ENCODE data around the gene FANCI. TPM values are rescaled to one million over a fixed set of nuclear protein-coding genes. Genes with fewer than 3 reads are reported as not detected.
A peak's percentile ranks its signal among the peaks of the same experiment; 100 is the strongest.

The FANCI gene
- total RNA-seq, 1 experiment from 2014 or later = 112 TPM

- H3K9ac ChIP-seq (ENCODE audit: low read length) = peak overlapping the region; percentile 91
- H3K36me3 ChIP-seq (ENCODE audit: control insufficient read depth in 1 of 2, insufficient read depth in 2 of 2, low read length in 2 of 2) = peaks cover 36 to 50% of the 10 kb centered on the region in 2 experiments; a peak in 3 of 4 replicates
- ChIA-PET POLR2A (interaction anchor here (0.6 to 1.5 kb wide), 2 partner anchors 30 to 1195 kb away, joined by 3 to 4 read pairs; no protein-coding TSS in a partner anchor), RAD21 (ENCODE audit: low non-redundant PET in 1 of 2, low total read pairs in 2 of 2, uncharacterized antibody in 2 of 2, unreplicated experiment in 2 of 2) (interaction anchor here in 1 of 2 experiments (0.6 kb wide), 1 partner anchor 66 kb away, joined by 3 read pairs; no protein-coding TSS in a partner anchor), CTCF (interaction anchor here (0.9 kb wide), 1 partner anchor 26 kb away, joined by 3 read pairs; no protein-coding TSS in a partner anchor)
- H3K9me2 ChIP-seq (ENCODE audit: insufficient read depth) = no peaks in the 10 kb centered on the region
- no peak overlapping the region for H2AFZ ChIP-seq (ENCODE audit: low read depth, low read length, poor library complexity, severe bottlenecking)
- no peaks in the 10 kb centered on the region for H3K27me3 ChIP-seq (ENCODE audit: insufficient read depth, low read length)
- peak overlapping the region; percentile 92 to 94 for H3K4me3 ChIP-seq (replicated peaks in 1 of 2; ENCODE audit: low read depth in 1 of 2, low read length in 2 of 2)
- TF ChIP-seq SRF (IDR thresholded peaks at IDR 0.05; ENCODE audit: low read depth) (no peak), RAD21 (IDR thresholded peaks at IDR 0.05; ENCODE audit: low read depth) (no peak), SP1 (IDR thresholded peaks at IDR 0.05; ENCODE audit: low read depth) (no peak), SIN3A (IDR thresholded peaks at IDR 0.05; ENCODE audit: low read depth) (no peak), CBX3 (IDR thresholded peaks at IDR 0.05; ENCODE audit: low read depth) (no peak), ELF1 (IDR thresholded peaks at IDR 0.05; ENCODE audit: borderline replicate concordance, low read depth) (no peak), EZH2phosphoT487 (IDR thresholded peaks at IDR 0.05; ENCODE audit: borderline replicate concordance) (no peak), EZH2 (IDR thresholded peaks at IDR 0.05) (no peak), POLR2A (IDR thresholded peaks at IDR 0.05; ENCODE audit: borderline replicate concordance, extremely low read depth, insufficient read depth, insufficient read length) (no peak), FOSL1 (IDR thresholded peaks at IDR 0.05; ENCODE audit: low read depth) (no peak)
- intact Hi-C loops (cut with micrococcal nuclease) = no loop called here
- peaks cover 61% of the 10 kb centered on the region for H3K79me2 ChIP-seq (ENCODE audit: insufficient read depth, low read length)
- H3K27ac ChIP-seq (ENCODE audit: low read depth, low read length) = peak overlapping the region; percentile 85
- H3K4me1 ChIP-seq (ENCODE audit: control insufficient read depth in 1 of 2, insufficient read depth in 2 of 2, low read length in 2 of 2) = peaks cover 9 to 25% of the 10 kb centered on the region in 2 experiments
- ATAC-seq = no peak
- no TSS peak for BruUV-seq (replicated peaks)
- no peak for DNase-seq (ENCODE audit: low read depth, low spot score)
- H3K9me3 ChIP-seq (ENCODE audit: control insufficient read depth in 1 of 2, insufficient read depth in 1 of 2, low read depth in 1 of 2, low read length in 2 of 2) = no peaks in the 10 kb centered on the region
- H4K20me1 ChIP-seq (ENCODE audit: insufficient read depth) = peaks cover 8% of the 10 kb centered on the region; the same call in 1 of the 2 replicates
- peak overlapping the region; percentile 76 for H3K4me2 ChIP-seq (ENCODE audit: low read length)
Observed at GRCh38 chr15:89333011-89333860, 89.5 kb downstream of the FANCI start.
